ENCODE measurements around the gene CASK. TPM values are rescaled to one million over a fixed set of nuclear protein-coding genes. Genes with fewer than 3 reads are reported as not detected.

The CASK gene
- total RNA-seq, 6 experiments from 2014 or later = 17.8 to 23.8 (median 20.4) TPM

DNA sequence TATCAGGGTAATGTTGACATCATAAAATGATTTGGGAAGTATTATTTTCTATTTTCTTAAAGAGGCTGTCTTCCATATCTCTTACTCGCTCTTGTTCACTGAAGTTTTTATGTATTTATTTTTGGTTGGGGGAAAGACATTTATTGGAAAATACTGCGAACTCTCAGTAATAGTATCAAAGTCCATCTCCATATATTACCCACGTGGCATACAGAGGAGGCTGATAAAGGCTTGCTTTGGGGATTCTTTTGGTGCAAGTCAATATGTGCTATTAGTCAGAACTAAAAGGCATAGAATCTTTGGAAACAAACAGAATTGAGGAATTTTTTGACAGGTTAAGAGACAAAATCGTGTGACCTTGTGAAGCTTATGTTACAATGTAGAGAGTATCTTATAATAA, 374.9 kb downstream of the CASK start:
- no peak overlapping the region for H3K27ac ChIP-seq
- H3K4me1 ChIP-seq = no peaks in the 10 kb centered on the region
- intact Hi-C loops (cut with DNase I) = no loop called here
- no peaks in the 10 kb centered on the region for H3K27me3 ChIP-seq
- DNase-seq (no peak), ATAC-seq (no peak)
- 63% methylated on average over 4 of the region's 4 CpGs for WGBS (ENCODE audit: insufficient coverage, low coverage, low lambda C conversion rate, missing lambda C conversion rate)
- peaks cover 0 to under 1% (median 0%) of the 10 kb centered on the region in 4 donors for H3K36me3 ChIP-seq
- H3K4me3 ChIP-seq = no peak overlapping the region
- H3K9me3 ChIP-seq = no peaks in the 10 kb centered on the region
- TF ChIP-seq, protein P1, sequence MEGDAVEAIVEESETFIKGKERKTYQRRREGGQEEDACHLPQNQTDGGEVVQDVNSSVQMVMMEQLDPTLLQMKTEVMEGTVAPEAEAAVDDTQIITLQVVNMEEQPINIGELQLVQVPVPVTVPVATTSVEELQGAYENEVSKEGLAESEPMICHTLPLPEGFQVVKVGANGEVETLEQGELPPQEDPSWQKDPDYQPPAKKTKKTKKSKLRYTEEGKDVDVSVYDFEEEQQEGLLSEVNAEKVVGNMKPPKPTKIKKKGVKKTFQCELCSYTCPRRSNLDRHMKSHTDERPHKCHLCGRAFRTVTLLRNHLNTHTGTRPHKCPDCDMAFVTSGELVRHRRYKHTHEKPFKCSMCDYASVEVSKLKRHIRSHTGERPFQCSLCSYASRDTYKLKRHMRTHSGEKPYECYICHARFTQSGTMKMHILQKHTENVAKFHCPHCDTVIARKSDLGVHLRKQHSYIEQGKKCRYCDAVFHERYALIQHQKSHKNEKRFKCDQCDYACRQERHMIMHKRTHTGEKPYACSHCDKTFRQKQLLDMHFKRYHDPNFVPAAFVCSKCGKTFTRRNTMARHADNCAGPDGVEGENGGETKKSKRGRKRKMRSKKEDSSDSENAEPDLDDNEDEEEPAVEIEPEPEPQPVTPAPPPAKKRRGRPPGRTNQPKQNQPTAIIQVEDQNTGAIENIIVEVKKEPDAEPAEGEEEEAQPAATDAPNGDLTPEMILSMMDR (IDR thresholded peaks at IDR 0.05) = no peak
- TF ChIP-seq POLR2A (IDR thresholded peaks at IDR 0.05) = no peak

DNA sequence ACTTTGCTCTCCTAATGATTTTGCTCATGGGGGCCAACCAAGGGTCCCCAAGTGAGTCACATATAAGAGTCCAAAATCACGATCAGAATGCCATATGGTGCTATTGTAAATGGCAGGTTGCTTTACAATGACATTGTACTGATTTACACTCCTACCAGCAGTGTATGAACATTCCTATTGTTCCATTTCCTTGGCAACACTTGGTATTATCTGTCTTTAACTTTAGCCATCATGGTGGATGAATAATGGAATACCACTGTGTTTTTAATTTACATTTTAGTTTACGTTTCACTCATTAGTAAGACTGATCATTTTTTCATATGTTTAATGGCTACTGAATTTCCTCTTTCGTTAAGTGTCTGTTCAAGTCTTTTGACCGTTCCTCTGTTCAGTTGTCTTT, 379.7 kb downstream of the CASK start:
- intact Hi-C loops (cut with DNase I) = no loop called here
- H3K36me3 ChIP-seq = no peaks in the 10 kb centered on the region

DNA sequence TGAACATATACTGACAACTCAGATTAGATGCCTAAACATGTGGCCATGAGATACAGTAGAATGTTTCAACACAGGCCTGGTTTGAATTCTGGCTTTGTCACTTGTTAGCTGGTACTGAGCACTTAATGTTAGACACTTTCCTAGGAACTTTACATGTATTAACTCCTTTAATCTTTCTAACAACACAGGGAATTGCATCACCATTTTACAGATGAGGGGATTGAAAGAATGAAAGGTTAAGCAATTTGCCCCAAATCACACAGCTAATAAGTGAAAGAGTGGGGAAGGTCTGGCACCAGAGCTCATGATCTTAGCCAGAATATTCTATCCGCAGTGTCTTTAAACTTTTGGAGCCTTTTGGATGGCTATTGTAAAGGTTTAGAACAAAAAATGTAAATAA, 380.3 kb downstream of the CASK start:
- DNase-seq (no peak), ATAC-seq (no peak)
- intact Hi-C loops (cut with DNase I) = no loop called here
- Histone ChIP-seq H3K4me1 (no peaks in the 10 kb centered on the region), H3K4me3 (no peak overlapping the region), H3K9me3 (no peaks in the 10 kb centered on the region), H3K36me3 (no peaks in the 10 kb centered on the region), H3K27me3 (no peaks in the 10 kb centered on the region), H3K27ac (no peak overlapping the region)
- TF ChIP-seq POLR2A (IDR thresholded peaks at IDR 0.05) = no peak
- TF ChIP-seq, protein P1 (IDR thresholded peaks at IDR 0.05) = no peak
- WGBS (ENCODE audit: insufficient coverage, low coverage, low lambda C conversion rate, missing lambda C conversion rate) = 71% methylated on average over 1 of the region's 1 CpG

More for the DNA sequence above, 379.7 kb downstream of the CASK start:
- Histone ChIP-seq H3K27me3 (no peaks in the 10 kb centered on the region), H3K4me1 (no peaks in the 10 kb centered on the region), H3K9me3 (no peaks in the 10 kb centered on the region), H3K4me3 (no peak overlapping the region), H3K27ac (no peak overlapping the region)
- TF ChIP-seq, protein P1 (IDR thresholded peaks at IDR 0.05) = no peak
- TF ChIP-seq POLR2A (IDR thresholded peaks at IDR 0.05) = no peak
- no peak for DNase-seq
- ATAC-seq = no peak
- WGBS (ENCODE audit: insufficient coverage, low coverage, low lambda C conversion rate, missing lambda C conversion rate) = 65% methylated on average over 4 of the region's 4 CpGs

DNA sequence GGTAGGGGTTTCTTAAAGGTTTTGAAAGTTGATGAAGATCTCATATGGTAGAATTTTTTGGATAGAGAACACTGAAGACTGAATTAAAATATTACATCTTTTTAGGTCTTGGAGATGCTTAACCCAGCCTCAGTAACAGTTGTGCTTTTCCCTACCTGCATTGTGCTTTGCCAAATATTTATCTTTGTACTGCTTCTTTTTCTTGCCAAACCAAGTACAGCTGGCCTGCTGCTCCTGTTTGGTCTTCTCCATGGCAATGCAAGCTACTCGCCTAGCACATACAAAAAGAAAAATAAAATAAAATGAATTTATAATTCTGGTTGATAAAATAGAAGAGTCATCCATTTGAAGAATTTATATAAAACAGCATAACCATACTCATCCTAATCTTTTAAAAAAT, 380.8 kb downstream of the CASK start:
- intact Hi-C loops (cut with DNase I) = no loop called here
- no peak overlapping the region for H3K27ac ChIP-seq
- 62% methylated on average over 1 of the region's 1 CpG for WGBS (ENCODE audit: insufficient coverage, low coverage, low lambda C conversion rate, missing lambda C conversion rate)
- DNase-seq (no peak), ATAC-seq (no peak)
- no peaks in the 10 kb centered on the region for H3K9me3 ChIP-seq
- H3K4me3 ChIP-seq = no peak overlapping the region
- H3K27me3 ChIP-seq = no peaks in the 10 kb centered on the region
- TF ChIP-seq, protein P1 (IDR thresholded peaks at IDR 0.05) = no peak
- no peak for TF ChIP-seq POLR2A (IDR thresholded peaks at IDR 0.05)
- H3K36me3 ChIP-seq = no peaks in the 10 kb centered on the region
- H3K4me1 ChIP-seq = no peaks in the 10 kb centered on the region

DNA sequence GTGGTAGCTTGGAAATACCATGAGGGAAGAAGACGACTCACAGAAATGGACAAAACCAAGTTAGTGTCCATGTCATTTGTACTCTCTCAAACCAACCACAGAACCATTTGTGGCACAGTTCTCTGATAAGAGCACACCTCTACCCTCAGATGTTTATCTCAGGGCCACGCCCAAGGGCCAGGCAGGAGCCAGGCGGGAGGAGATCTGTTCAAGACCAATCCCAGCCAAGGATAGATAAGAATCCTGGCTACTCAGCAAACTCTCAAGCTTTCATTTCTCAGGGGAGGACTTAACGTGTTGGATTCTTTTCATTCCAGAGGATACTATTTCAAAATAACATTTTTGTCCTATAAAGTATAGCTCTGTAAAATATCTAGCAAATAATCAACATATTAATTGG, 381.2 kb downstream of the CASK start:
- H3K4me3 ChIP-seq = no peak overlapping the region
- no peak overlapping the region for H3K27ac ChIP-seq
- no peaks in the 10 kb centered on the region for H3K4me1 ChIP-seq
- intact Hi-C loops (cut with DNase I) = no loop called here
- 54% methylated on average over 4 of the region's 4 CpGs for WGBS (ENCODE audit: insufficient coverage, low coverage, low lambda C conversion rate, missing lambda C conversion rate)
- H3K27me3 ChIP-seq = no peaks in the 10 kb centered on the region
- no peak for DNase-seq
- H3K9me3 ChIP-seq = no peaks in the 10 kb centered on the region
- H3K36me3 ChIP-seq = no peaks in the 10 kb centered on the region
- no peak for TF ChIP-seq POLR2A (IDR thresholded peaks at IDR 0.05)
- TF ChIP-seq, protein P1 (IDR thresholded peaks at IDR 0.05) = no peak
- no peak for ATAC-seq

All from right lobe of liver (tissue), 6 donors.